ENCODE results near the gene SRC. TPM values are rescaled to one million over a fixed set of nuclear protein-coding genes. Genes with fewer than 3 reads are reported as not detected.

Gene SRC
- total and polyA plus RNA-seq, 7 donors: 0.86 to 3.0 (median 1.3) TPM

- H3K27ac ChIP-seq: no peak overlapping the region
- peaks cover 0 to 6% (median 5%) of the 10 kb centered on the region in 3 donors for H3K27me3 ChIP-seq (ENCODE audit: insufficient read depth in 3 of 3, low read length in 2 of 3)
- H3K4me1 ChIP-seq: no peaks in the 10 kb centered on the region
- H3K9me3 ChIP-seq: peaks cover 7% of the 10 kb centered on the region
- WGBS, 3 donors: 45 to 67% (median 58%) methylated on average over 3 of the region's 3 CpGs
- TF ChIP-seq CTCF (IDR thresholded peaks at IDR 0.05): no peak
- H3K36me3 ChIP-seq (ENCODE audit: insufficient read depth in 1 of 2, low read depth in 1 of 2): no peaks in the 10 kb centered on the region
- ATAC-seq (no peak), DNase-seq (no peak)
- intact Hi-C loops (cut with DNase I): no loop called here
- no peak overlapping the region for H3K4me3 ChIP-seq
Observed at GRCh38 chr20:37453288-37453687, 107.3 kb downstream of the SRC start.

- peaks cover 7% of the 10 kb centered on the region for H3K9me3 ChIP-seq
- no peak overlapping the region for H3K4me3 ChIP-seq
- no peak overlapping the region for H3K27ac ChIP-seq
- DNase-seq (no peak), ATAC-seq (no peak)
- no peaks in the 10 kb centered on the region for H3K36me3 ChIP-seq (ENCODE audit: insufficient read depth in 1 of 2, low read depth in 1 of 2)
- no peaks in the 10 kb centered on the region for H3K4me1 ChIP-seq
- 73 to 87% (median 81%) methylated on average over 5 of the region's 5 CpGs for WGBS, 3 donors
- H3K27me3 ChIP-seq (ENCODE audit: insufficient read depth in 3 of 3, low read length in 2 of 3): peaks cover 0 to 6% (median 5%) of the 10 kb centered on the region in 3 donors
- intact Hi-C loops (cut with DNase I): no loop called here
- TF ChIP-seq CTCF (IDR thresholded peaks at IDR 0.05): no peak
Observed at GRCh38 chr20:37453836-37454235, 107.9 kb downstream of the SRC start.

- H3K27me3 ChIP-seq (ENCODE audit: insufficient read depth in 3 of 3, low read length in 2 of 3): peaks cover 0 to 6% (median 5%) of the 10 kb centered on the region in 3 donors
- intact Hi-C loops (cut with DNase I): no loop called here
- H3K4me3 ChIP-seq: no peak overlapping the region
- peaks cover 7% of the 10 kb centered on the region for H3K9me3 ChIP-seq
- H3K27ac ChIP-seq: no peak overlapping the region
- no peaks in the 10 kb centered on the region for H3K36me3 ChIP-seq (ENCODE audit: insufficient read depth in 1 of 2, low read depth in 1 of 2)
- no peak for DNase-seq
- no peaks in the 10 kb centered on the region for H3K4me1 ChIP-seq
- TF ChIP-seq CTCF (IDR thresholded peaks at IDR 0.05): no peak
- no peak for ATAC-seq
Observed at GRCh38 chr20:37454636-37455385, 108.9 kb downstream of the SRC start.

Other genes with a start within 250 kb of the SRC start
- gene RPN2, start 166.8 kb upstream of the SRC start, total RNA-seq: 100 to 1,000 TPM in 1 of 4 donors, 10 to 100 TPM in 3; 66.4 to 129 (median 94.2) TPM
- gene RPN2, start 166.8 kb upstream of the SRC start, polyA plus RNA-seq: 100 to 1,000 TPM in 2 of 3 donors, 10 to 100 TPM in 1; 91.7 to 131 (median 113) TPM
- gene MROH8, start 166.6 kb upstream of the SRC start, total RNA-seq: 1 to 10 TPM; 4.1 to 5.5 (median 4.8) TPM
- 1 to 10 TPM in 2 of 3 donors, under 1 TPM in 1; 0.99 to 3.7 (median 3.4) TPM for gene MROH8, start 166.6 kb upstream of the SRC start, polyA plus RNA-seq
- gene GHRH, start 84.3 kb upstream of the SRC start, total RNA-seq: not detected
- gene GHRH, start 84.3 kb upstream of the SRC start, polyA plus RNA-seq: not detected
- gene MANBAL, start 56.5 kb upstream of the SRC start, total RNA-seq: 10 to 100 TPM; 10.5 to 16.3 (median 11.5) TPM
- 10 to 100 TPM; 17.1 to 40.1 (median 21.9) TPM for gene MANBAL, start 56.5 kb upstream of the SRC start, polyA plus RNA-seq
- 10 to 100 TPM in 1 of 4 donors, 1 to 10 TPM in 2, under 1 TPM in 1; 0.50 to 52.3 (median 5.9) TPM for gene NNAT, start 175.1 kb downstream of the SRC start, total RNA-seq
- 1 to 10 TPM in 2 of 3 donors, under 1 TPM in 1; 0.99 to 2.0 (median 1.1) TPM for gene NNAT, start 175.1 kb downstream of the SRC start, polyA plus RNA-seq
- 100 to 1,000 TPM; 267 to 656 (median 488) TPM for gene BLCAP, start 181.7 kb downstream of the SRC start, total RNA-seq
- gene BLCAP, start 181.7 kb downstream of the SRC start, polyA plus RNA-seq: 100 to 1,000 TPM; 271 to 366 (median 295) TPM

Data from psoas muscle (tissue), 8 donors.